Measurements from ENCODE around the gene C16orf78. TPM values are rescaled to one million over a fixed set of nuclear protein-coding genes. Genes with fewer than 3 reads are reported as not detected.
A peak's percentile ranks its signal among the peaks of the same experiment; 100 is the strongest.

The C16orf78 gene
- total and polyA plus RNA-seq, 7 donors = not detected

DNA sequence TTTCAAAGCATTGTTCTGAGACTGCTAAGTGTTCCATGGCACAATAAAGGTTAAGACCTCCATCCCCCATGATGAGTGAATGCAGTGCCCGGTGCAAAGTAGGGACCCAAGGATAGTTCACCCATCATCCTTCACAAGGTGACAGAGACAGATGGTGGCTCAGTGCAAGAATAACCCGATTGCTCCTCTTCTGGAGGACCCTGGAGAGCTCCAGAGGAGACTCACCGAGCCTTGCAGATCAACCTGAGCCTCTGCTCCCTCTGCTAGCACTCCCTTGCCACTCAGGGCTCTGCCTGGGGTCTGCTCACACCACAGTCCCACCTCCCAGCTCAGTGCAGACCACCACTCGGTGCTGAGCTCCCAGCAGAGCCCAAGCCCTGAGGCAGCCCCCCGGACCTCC is 49.3 kb downstream of the C16orf78 start:
- Histone ChIP-seq H3K36me3 (no peaks in the 10 kb centered on the region), H3K4me1 (peaks cover 0 to 15% (median 7%) of the 10 kb centered on the region in 4 donors), H3K4me3 (no peak overlapping the region), H3K27ac (no peak overlapping the region), H3K27me3 (no peaks in the 10 kb centered on the region), H3K9me3 (no peaks in the 10 kb centered on the region)
- WGBS, 2 donors = 47 to 65% methylated on average over 5 of the region's 5 CpGs
- TF ChIP-seq POLR2AphosphoS5 (IDR thresholded peaks at IDR 0.05) = no peak
- no peak for TF ChIP-seq POLR2A (IDR thresholded peaks at IDR 0.05)
- TF ChIP-seq EP300 (IDR thresholded peaks at IDR 0.05) = no peak
- TF ChIP-seq, protein P1, sequence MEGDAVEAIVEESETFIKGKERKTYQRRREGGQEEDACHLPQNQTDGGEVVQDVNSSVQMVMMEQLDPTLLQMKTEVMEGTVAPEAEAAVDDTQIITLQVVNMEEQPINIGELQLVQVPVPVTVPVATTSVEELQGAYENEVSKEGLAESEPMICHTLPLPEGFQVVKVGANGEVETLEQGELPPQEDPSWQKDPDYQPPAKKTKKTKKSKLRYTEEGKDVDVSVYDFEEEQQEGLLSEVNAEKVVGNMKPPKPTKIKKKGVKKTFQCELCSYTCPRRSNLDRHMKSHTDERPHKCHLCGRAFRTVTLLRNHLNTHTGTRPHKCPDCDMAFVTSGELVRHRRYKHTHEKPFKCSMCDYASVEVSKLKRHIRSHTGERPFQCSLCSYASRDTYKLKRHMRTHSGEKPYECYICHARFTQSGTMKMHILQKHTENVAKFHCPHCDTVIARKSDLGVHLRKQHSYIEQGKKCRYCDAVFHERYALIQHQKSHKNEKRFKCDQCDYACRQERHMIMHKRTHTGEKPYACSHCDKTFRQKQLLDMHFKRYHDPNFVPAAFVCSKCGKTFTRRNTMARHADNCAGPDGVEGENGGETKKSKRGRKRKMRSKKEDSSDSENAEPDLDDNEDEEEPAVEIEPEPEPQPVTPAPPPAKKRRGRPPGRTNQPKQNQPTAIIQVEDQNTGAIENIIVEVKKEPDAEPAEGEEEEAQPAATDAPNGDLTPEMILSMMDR (IDR thresholded peaks at IDR 0.05) = no peak
- DNase-seq = no peak
- intact Hi-C loops (cut with DNase I) = no loop called here

DNA sequence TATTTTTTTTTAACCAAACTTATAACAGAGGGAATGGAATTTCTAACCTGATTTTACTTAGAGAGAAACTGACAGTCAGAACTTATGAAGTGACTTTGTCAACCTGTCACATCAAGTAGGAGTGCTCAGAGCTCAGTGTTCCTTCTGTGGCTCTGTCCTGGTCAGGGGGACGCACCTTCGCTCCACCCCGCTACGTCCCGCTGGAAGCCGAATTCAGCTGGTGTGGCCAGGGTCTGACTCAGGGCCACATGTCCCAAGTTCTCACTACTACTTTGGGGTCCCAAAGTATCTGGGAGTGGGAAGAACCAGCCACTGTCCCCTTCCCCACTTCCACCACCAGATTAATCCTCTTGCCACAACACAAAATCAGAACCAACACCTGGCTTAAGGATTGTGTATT is 51.4 kb downstream of the C16orf78 start:
- no peak for TF ChIP-seq EP300 (IDR thresholded peaks at IDR 0.05)
- no peak for TF ChIP-seq POLR2AphosphoS5 (IDR thresholded peaks at IDR 0.05)
- no peak for TF ChIP-seq POLR2A (IDR thresholded peaks at IDR 0.05)
- TF ChIP-seq, protein P1 (IDR thresholded peaks at IDR 0.05) = no peak
- peaks cover 0 to 4% (median 0%) of the 10 kb centered on the region in 4 donors for H3K9me3 ChIP-seq
- no peak overlapping the region for H3K4me3 ChIP-seq
- intact Hi-C loops (cut with DNase I) = no loop called here
- no peak overlapping the region for H3K27ac ChIP-seq
- H3K27me3 ChIP-seq = no peaks in the 10 kb centered on the region
- WGBS, 2 donors = 96 to 97% methylated on average over 6 of the region's 6 CpGs
- no peaks in the 10 kb centered on the region for H3K36me3 ChIP-seq
- H3K4me1 ChIP-seq = peaks cover 0 to under 1% (median 0%) of the 10 kb centered on the region in 4 donors
- peak; percentile 25 for DNase-seq

DNA sequence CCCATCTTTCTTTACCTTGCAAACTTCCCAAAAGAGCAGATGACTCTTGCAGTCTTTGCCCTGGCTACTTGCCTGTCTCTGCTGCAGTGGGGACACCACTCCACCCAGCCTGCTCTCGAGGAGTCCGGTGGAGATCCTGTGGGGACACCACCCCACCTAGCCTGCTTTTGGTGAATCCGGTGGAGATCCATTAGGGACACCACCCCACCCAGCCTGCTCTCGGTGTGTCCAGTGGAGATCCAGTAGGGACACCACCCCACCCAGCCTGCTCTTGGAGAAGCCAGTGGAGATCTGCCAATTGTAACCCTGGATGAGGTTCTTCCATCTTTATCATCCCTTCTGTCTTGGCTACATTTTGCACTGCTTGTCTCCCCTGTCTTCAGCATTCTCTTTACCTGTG is 54.2 kb downstream of the C16orf78 start:
- no peak overlapping the region for H3K4me3 ChIP-seq
- no peaks in the 10 kb centered on the region for H3K4me1 ChIP-seq
- no peaks in the 10 kb centered on the region for H3K36me3 ChIP-seq
- H3K27me3 ChIP-seq = peaks cover 0 to 3% (median 0%) of the 10 kb centered on the region in 3 donors
- no peak overlapping the region for H3K27ac ChIP-seq
- 81 to 92% methylated on average over 4 of the region's 4 CpGs for WGBS, 2 donors
- TF ChIP-seq EP300 (IDR thresholded peaks at IDR 0.05) (no peak), POLR2AphosphoS5 (IDR thresholded peaks at IDR 0.05) (no peak), POLR2A (IDR thresholded peaks at IDR 0.05) (no peak)
- TF ChIP-seq, protein P1 (IDR thresholded peaks at IDR 0.05) = no peak
- peaks cover 0 to 4% (median 0%) of the 10 kb centered on the region in 4 donors for H3K9me3 ChIP-seq
- peak; percentile 52 for DNase-seq
- intact Hi-C loops (cut with DNase I) = no loop called here

DNA sequence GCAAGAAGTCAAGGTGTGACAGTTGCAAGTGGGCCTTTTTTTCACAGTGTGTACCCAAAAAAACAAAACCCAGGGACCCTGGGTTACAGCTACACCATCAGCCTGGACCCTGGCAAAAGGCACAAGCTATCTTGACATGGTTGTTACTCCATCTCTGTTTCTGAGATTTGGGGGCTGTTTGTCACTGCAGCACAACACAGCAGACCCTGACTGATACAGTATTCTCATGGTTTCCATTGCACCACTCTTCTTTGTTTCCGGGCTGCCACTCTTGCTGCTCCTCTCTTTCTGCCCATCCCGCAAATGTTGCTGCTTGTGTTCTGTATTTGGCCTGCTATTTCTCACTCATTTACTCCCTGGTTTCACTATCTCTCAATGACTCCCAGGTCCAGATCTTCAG is 55.2 kb downstream of the C16orf78 start:
- H3K4me3 ChIP-seq = no peak overlapping the region
- H3K27ac ChIP-seq = no peak overlapping the region
- no peaks in the 10 kb centered on the region for H3K36me3 ChIP-seq
- no peak for DNase-seq
- peaks cover 0 to 3% (median 0%) of the 10 kb centered on the region in 3 donors for H3K27me3 ChIP-seq
- intact Hi-C loops (cut with DNase I) = no loop called here
- 94% methylated on average over 2 of the region's 2 CpGs for WGBS, 2 donors
- no peaks in the 10 kb centered on the region for H3K4me1 ChIP-seq
- no peak for TF ChIP-seq EP300 (IDR thresholded peaks at IDR 0.05)
- TF ChIP-seq, protein P1 (IDR thresholded peaks at IDR 0.05) = no peak
- peaks cover 0 to 4% (median 0%) of the 10 kb centered on the region in 4 donors for H3K9me3 ChIP-seq

DNA sequence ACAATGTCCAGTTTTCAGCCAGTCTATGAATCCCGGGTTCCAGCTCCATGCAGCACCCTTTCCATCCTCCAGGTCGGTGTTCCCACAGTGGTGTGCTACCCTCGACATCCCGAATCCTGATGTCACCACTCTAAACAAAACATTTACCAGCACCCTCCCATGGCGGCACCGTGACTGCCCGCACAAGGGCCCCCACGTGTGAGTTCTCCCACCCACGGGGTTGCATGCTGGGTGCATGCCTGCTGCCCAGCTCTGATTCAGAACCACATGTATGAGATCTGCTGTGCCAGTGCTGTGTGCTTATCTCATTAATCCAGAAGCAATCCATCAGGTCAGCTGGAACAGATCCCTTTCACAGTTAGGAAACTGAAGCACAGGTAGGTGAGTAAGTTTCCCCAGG is 57.4 kb downstream of the C16orf78 start:
- TF ChIP-seq, protein P1 (IDR thresholded peaks at IDR 0.05) = no peak
- no peak overlapping the region for H3K27ac ChIP-seq
- H3K4me3 ChIP-seq = no peak overlapping the region
- WGBS, 2 donors = 87 to 89% methylated on average over 9 of the region's 9 CpGs
- DNase-seq = peak; percentile 45
- intact Hi-C loops (cut with DNase I) = no loop called here
- no peaks in the 10 kb centered on the region for H3K36me3 ChIP-seq
- peaks cover 0 to 4% (median 0%) of the 10 kb centered on the region in 4 donors for H3K9me3 ChIP-seq
- peaks cover 0 to 3% (median 0%) of the 10 kb centered on the region in 3 donors for H3K27me3 ChIP-seq
- H3K4me1 ChIP-seq = no peaks in the 10 kb centered on the region
